MM.1S (cell line): ENCODE data around the gene SPDYE4.

Experiments
- DNase-seq: peaks from one replicate; pipeline ENCODE4 v3.0.0-alpha.2; 2015
- H2AFZ ChIP-seq: fragments of 300-600 bp; sonication (generic); 2 replicates; pipeline ENCODE4 v1.6.0; 2016; ENCODE audit warnings: antibody characterized with exemption, low read length
- H3F3A ChIP-seq: fragments of 300-600 bp; sonication (generic); 2 replicates; pipeline ENCODE4 v1.6.1; 2016; ENCODE audit warnings: mild to moderate bottlenecking, antibody characterized with exemption, low read length, moderate library complexity, mixed read lengths; ENCODE audit not compliant: insufficient read depth
- H3K27ac ChIP-seq: fragments of 300-600 bp; sonication (generic); 2 replicates; pipeline ENCODE4 v1.5.1; 2016; ENCODE audit warnings: mild to moderate bottlenecking, low read length
- H3K27me3 ChIP-seq: fragments of 300-600 bp; sonication (generic); replicated peaks from 2 replicates; pipeline ENCODE4 v1.6.0; 2016; ENCODE audit warnings: low read length; ENCODE audit not compliant: insufficient read depth
- H3K36me3 ChIP-seq: fragments of 300-600 bp; sonication (generic); replicated peaks from 2 replicates; pipeline ENCODE4 v1.6.1; 2016; ENCODE audit warnings: mild to moderate bottlenecking, low read length, mixed read lengths; ENCODE audit not compliant: insufficient read depth
- H3K4me1 ChIP-seq: fragments of 300-600 bp; sonication (generic); 2 replicates; pipeline ENCODE4 v1.6.1; 2016; ENCODE audit warnings: low read length, mixed read lengths
- H3K4me2 ChIP-seq: fragments of 300-600 bp; sonication (generic); 2 replicates; pipeline ENCODE4 v1.6.0; 2016; ENCODE audit warnings: low read depth, low read length
- H3K4me3 ChIP-seq: fragments of 300-600 bp; sonication (generic); 2 replicates; pipeline ENCODE4 v1.5.1; 2016; ENCODE audit warnings: low read length, mixed read lengths
- H3K79me2 ChIP-seq: fragments of 300-600 bp; sonication (generic); 2 replicates; pipeline ENCODE4 v1.6.1; 2016; ENCODE audit warnings: mixed run types, low read length, mixed read lengths
- H3K9ac ChIP-seq: fragments of 300-600 bp; sonication (generic); 2 replicates; pipeline ENCODE4 v1.6.1; 2016; ENCODE audit warnings: low read length, mixed read lengths
- H3K9me2 ChIP-seq: fragments of 300-600 bp; sonication (generic); replicated peaks from 2 replicates; pipeline ENCODE4 v1.6.1; 2016; ENCODE audit warnings: mild to moderate bottlenecking, low read length, mixed read lengths; ENCODE audit not compliant: insufficient read depth
- H3K9me3 ChIP-seq: fragments of 300-600 bp; sonication (generic); replicated peaks from 2 replicates; pipeline ENCODE4 v1.6.1; 2016; ENCODE audit warnings: mild to moderate bottlenecking, low read length, mixed read lengths; ENCODE audit not compliant: insufficient read depth
- H4K20me1 ChIP-seq: fragments of 300-600 bp; sonication (generic); 2 replicates; pipeline ENCODE4 v1.6.1; 2016; ENCODE audit warnings: mild to moderate bottlenecking, low read length, moderate library complexity, mixed read lengths; ENCODE audit not compliant: insufficient read depth
- EZH2 ChIP-seq: fragments of 300-600 bp; sonication (generic); optimal IDR thresholded peaks from 2 replicates; pipeline ENCODE3; 2017; ENCODE audit warnings: low read depth, mild to moderate bottlenecking, antibody characterized with exemption, low read length, mixed read lengths
- EZH2phosphoT487 ChIP-seq: fragments of 300-600 bp; sonication (generic); IDR thresholded peaks from 2 replicates; pipeline ENCODE4 v1.6.1; 2018; ENCODE audit warnings: antibody characterized with exemption, low read length
- TF ChIP-seq, protein P1 (sequence below): fragments of 300-600 bp; sonication (generic); IDR thresholded peaks from 2 replicates; pipeline ENCODE4 v1.5.1; 2016; ENCODE audit warnings: antibody characterized with exemption, low read length, mixed read lengths

The SPDYE4 gene

DNA sequence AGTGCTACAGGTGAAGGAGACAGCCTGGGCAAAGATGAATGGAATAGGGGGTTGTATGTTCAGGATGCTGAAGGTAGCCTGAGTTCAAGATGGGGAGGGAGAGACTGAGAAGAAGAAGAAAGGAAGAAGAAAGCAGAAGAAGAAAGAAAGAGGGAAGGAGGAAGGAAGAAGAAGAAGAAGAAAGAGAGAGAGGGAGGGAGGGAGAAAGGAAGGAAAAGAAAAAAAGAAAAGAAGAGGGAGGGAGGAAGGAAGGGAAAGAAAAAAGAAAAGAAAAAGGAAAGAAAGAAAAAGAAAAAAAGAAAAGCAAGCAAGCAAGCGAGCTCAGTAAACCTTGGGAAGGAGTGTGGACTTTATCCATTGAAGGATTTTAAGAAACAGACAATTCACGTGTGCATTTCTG lies 21.6 kb downstream of the SPDYE4 start:
- H3K79me2 ChIP-seq, result no peaks in the 10 kb centered on the region
- H3K36me3 ChIP-seq, result no peaks in the 10 kb centered on the region
- no peak for DNase-seq
- no peaks in the 10 kb centered on the region for H3F3A ChIP-seq
- H3K4me3 ChIP-seq, result no peak overlapping the region
- no peak overlapping the region for H3K27ac ChIP-seq
- H3K9me2 ChIP-seq, result no peaks in the 10 kb centered on the region
- no peak overlapping the region for H3K4me2 ChIP-seq
- TF ChIP-seq, protein P1, sequence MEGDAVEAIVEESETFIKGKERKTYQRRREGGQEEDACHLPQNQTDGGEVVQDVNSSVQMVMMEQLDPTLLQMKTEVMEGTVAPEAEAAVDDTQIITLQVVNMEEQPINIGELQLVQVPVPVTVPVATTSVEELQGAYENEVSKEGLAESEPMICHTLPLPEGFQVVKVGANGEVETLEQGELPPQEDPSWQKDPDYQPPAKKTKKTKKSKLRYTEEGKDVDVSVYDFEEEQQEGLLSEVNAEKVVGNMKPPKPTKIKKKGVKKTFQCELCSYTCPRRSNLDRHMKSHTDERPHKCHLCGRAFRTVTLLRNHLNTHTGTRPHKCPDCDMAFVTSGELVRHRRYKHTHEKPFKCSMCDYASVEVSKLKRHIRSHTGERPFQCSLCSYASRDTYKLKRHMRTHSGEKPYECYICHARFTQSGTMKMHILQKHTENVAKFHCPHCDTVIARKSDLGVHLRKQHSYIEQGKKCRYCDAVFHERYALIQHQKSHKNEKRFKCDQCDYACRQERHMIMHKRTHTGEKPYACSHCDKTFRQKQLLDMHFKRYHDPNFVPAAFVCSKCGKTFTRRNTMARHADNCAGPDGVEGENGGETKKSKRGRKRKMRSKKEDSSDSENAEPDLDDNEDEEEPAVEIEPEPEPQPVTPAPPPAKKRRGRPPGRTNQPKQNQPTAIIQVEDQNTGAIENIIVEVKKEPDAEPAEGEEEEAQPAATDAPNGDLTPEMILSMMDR, result no peak
- TF ChIP-seq EZH2, result no peak
- no peak for TF ChIP-seq EZH2phosphoT487
- no peak overlapping the region for H2AFZ ChIP-seq
- peaks cover 6% of the 10 kb centered on the region for H3K4me1 ChIP-seq
- no peaks in the 10 kb centered on the region for H4K20me1 ChIP-seq
- H3K9ac ChIP-seq, result no peak overlapping the region
- no peaks in the 10 kb centered on the region for H3K27me3 ChIP-seq
- no peaks in the 10 kb centered on the region for H3K9me3 ChIP-seq

DNA sequence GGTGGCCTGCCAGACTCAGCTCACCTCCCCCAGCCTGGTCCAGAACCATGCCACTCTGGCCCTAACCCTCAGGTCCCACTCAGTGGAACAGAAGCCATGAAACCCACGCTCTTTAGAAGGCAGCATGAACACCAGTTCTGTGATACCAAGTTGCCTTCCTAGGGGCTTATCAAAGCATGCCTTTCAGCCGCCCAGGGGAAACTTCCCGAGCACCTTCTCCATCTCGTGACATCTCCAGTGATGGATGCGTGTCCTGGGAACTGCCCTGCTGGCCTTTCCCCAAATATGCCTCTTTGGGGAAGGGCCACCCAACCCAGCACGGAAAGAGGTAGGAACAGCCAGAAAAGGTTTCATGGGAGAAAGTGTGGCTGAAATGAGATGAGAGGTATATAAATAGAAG lies 22.0 kb downstream of the SPDYE4 start:
- Histone ChIP-seq H3K9ac (no peak overlapping the region), H4K20me1 (no peaks in the 10 kb centered on the region), H3K9me2 (no peaks in the 10 kb centered on the region), H3K9me3 (no peaks in the 10 kb centered on the region), H3K27me3 (no peaks in the 10 kb centered on the region), H3K4me2 (no peak overlapping the region), H3K4me3 (no peak overlapping the region), H3K79me2 (no peaks in the 10 kb centered on the region), H2AFZ (no peak overlapping the region), H3F3A (no peaks in the 10 kb centered on the region), H3K27ac (no peak overlapping the region), H3K36me3 (no peaks in the 10 kb centered on the region), H3K4me1 (peaks cover 6% of the 10 kb centered on the region)
- DNase-seq, result no peak
- no peak for TF ChIP-seq EZH2
- TF ChIP-seq EZH2phosphoT487, result no peak
- TF ChIP-seq, protein P1, result no peak

DNA sequence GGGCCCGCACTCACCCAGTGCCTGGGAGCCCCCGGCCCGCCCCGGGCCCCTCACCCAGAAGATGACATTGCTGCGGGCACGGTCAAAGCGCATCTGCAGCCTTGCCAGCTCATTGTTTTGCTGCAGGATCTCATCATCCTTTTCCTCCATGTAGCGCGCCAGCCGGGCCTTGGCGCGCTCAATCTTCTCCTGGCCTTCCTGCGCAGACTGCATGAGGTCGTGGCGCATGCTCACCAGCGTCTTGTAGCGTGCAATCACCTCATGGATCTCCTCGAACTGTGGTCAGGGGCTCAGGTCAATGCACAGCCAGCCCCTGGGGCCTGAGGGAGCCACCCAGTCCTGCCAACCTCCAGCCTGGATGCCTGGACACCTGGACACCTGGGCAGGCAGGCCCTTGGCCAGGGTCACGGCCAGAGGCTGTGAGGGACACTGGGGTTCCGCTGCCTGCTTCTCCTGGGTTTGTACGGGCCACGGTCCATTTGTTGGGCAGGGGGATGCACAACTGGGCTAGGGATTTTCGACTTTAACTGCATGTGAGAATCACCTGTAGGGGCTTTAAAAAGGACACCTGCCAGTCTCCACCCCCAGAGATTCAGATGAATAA lies 22.9 kb downstream of the SPDYE4 start:
- Histone ChIP-seq H3K27ac (no peak overlapping the region), H2AFZ (no peak overlapping the region)
- TF ChIP-seq EZH2phosphoT487 (no peak), EZH2 (no peak)
- TF ChIP-seq, protein P1, result no peak

More for the DNA sequence above, 22.9 kb downstream of the SPDYE4 start:
- Histone ChIP-seq H4K20me1 (no peaks in the 10 kb centered on the region), H3K4me3 (no peak overlapping the region), H3K79me2 (no peaks in the 10 kb centered on the region), H3K4me1 (peaks cover 6% of the 10 kb centered on the region), H3F3A (no peaks in the 10 kb centered on the region), H3K27me3 (no peaks in the 10 kb centered on the region), H3K9me3 (no peaks in the 10 kb centered on the region), H3K9ac (no peak overlapping the region), H3K4me2 (no peak overlapping the region), H3K9me2 (no peaks in the 10 kb centered on the region), H3K36me3 (no peaks in the 10 kb centered on the region)
- no peak for DNase-seq
